HG02885 (cell line): Measurements from ENCODE around the gene ZER1.
A peak's percentile ranks its signal among the peaks of the same experiment; 100 is the strongest.

ENCODE experiments used
- ATAC-seq: cut with Tn5 transposase; IDR thresholded peaks from one replicate; pipeline ENCODE4 v1.9.1; 2021; ENCODE audit warnings: mild to moderate bottlenecking; ENCODE audit not compliant: unreplicated experiment, poor library complexity

The ZER1 gene

GRCh38 chr9:128743421-128743820, 28.3 kb downstream of the ZER1 start:
- no peak for ATAC-seq

- no peak for ATAC-seq
These were observed 29.3 kb downstream of the ZER1 start for GRCh38 chr9:128742401-128742800.

- ATAC-seq = no peak
These were observed 36.4 kb downstream of the ZER1 start for GRCh38 chr9:128735373-128735772.

- no peak for ATAC-seq
These were observed 38.5 kb downstream of the ZER1 start for GRCh38 chr9:128733256-128733655.

- no peak for ATAC-seq
These were observed 39.2 kb downstream of the ZER1 start for GRCh38 chr9:128732576-128732975.

- no peak for ATAC-seq
These were observed 40.0 kb downstream of the ZER1 start for GRCh38 chr9:128731691-128732090.

- no peak for ATAC-seq
These were observed 40.6 kb downstream of the ZER1 start for GRCh38 chr9:128731093-128731492.

GRCh38 chr9:128729766-128730517, 41.8 kb downstream of the ZER1 start:
- no peak for ATAC-seq

GRCh38 chr9:128729302-128729701, 42.4 kb downstream of the ZER1 start:
- ATAC-seq = no peak

GRCh38 chr9:128728298-128728697, 43.4 kb downstream of the ZER1 start:
- ATAC-seq = no peak

GRCh38 chr9:128727640-128728248, 44.0 kb downstream of the ZER1 start:
- ATAC-seq = no peak

GRCh38 chr9:128724744-128725211, 46.9 kb downstream of the ZER1 start:
- no peak for ATAC-seq

- peak; percentile 97 for ATAC-seq
These were observed 47.6 kb downstream of the ZER1 start, which contains the start of gene ZDHHC12 for GRCh38 chr9:128723866-128724743. Gene ZDHHC12 (minus strand): TSS chr9:128724127. CDS start chr9:128724093, 34 bp downstream.

GRCh38 chr9:128723352-128723865, 48.3 kb downstream of the ZER1 start:
- no peak for ATAC-seq

- no peak for ATAC-seq
These were observed 49.1 kb downstream of the ZER1 start for GRCh38 chr9:128722380-128723351.

GRCh38 chr9:128721487-128722010, 50.2 kb downstream of the ZER1 start:
- no peak for ATAC-seq

GRCh38 chr9:128720841-128721486, 50.8 kb downstream of the ZER1 start:
- no peak for ATAC-seq

- ATAC-seq = no peak
These were observed 51.7 kb downstream of the ZER1 start for GRCh38 chr9:128719919-128720605.
